ENCODE results near the gene PRRC2B. TPM values are rescaled to one million over a fixed set of nuclear protein-coding genes. Genes with fewer than 3 reads are reported as not detected.

The PRRC2B gene
- total and polyA plus RNA-seq, 2 of the 8 experiments (the other 6 are each of a cell fraction or from before 2014, with no cell fraction given), result 37.3 to 249 TPM

DNA sequence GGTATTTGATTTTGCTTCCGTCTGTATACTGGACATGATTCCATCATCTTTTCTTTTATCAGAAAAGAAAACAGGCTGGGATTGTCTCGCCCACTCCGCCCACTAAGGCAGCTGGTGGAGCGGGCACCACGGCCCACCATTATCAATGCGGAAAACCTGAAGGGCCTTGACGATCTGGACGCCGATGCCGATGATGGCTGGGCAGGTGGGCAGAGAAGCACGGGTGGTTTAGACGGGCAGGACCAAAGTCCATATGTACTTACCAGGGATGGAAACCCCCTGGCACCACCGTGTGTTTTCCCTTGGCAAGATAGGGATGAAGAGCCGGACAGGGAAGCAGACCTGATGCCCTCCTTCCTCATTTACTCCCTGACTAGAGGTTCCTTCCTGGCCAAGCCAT, 53.7 kb downstream of the PRRC2B start:
- H2BK12ac ChIP-seq (ENCODE audit: low read depth, low read length), result no peak overlapping the region
- no peak overlapping the region for H4K91ac ChIP-seq (replicated peaks; ENCODE audit: insufficient read length, low read length)
- 94% methylated on average over 14 of the region's 14 CpGs; no CpG with 5 or more reads in 1 of the 2 experiments for WGBS, 2 experiments (ENCODE audit: extremely low coverage in 1 of 2, insufficient coverage in 1 of 2, insufficient read length in 1 of 2, insufficient replicate concordance in 2 of 2, low coverage in 1 of 2, low lambda C conversion rate in 2 of 2, missing lambda C conversion rate in 1 of 2)
- H3K4me2 ChIP-seq (ENCODE audit: insufficient read depth in 1 of 2, low read depth in 2 of 2, low read length in 2 of 2), result no peak overlapping the region
- no peaks in the 10 kb centered on the region for H3K23me2 ChIP-seq (ENCODE audit: low read depth, low read length)
- POLR2A ChIA-PET (ENCODE audit: partially characterized antibody), result interaction anchor here (1.3 kb wide), 2 partner anchors 9 to 44 kb away, joined by 3 to 5 read pairs; no protein-coding TSS in a partner anchor
- no peak overlapping the region for H3K23ac ChIP-seq (ENCODE audit: insufficient read length)
- no peak overlapping the region for H2BK120ac ChIP-seq (replicated peaks; ENCODE audit: low read depth, low read length)
- H2BK15ac ChIP-seq (ENCODE audit: low read length), result no peak overlapping the region
- peaks cover 3% of the 10 kb centered on the region; the same call in 1 of the 2 replicates for H3K79me1 ChIP-seq (ENCODE audit: low read depth, low read length)
- H2BK20ac ChIP-seq (ENCODE audit: low read length), result no peak overlapping the region
- DNase-seq (ENCODE audit: low read depth in 1 of 2, low spot score in 2 of 2) (no peak), FAIRE-seq (no peak)
- H3K9me3 ChIP-seq (ENCODE audit: insufficient read depth in 2 of 2, low read depth in 1 of 2, low read length in 1 of 2), result no peaks in the 10 kb centered on the region
- no peak overlapping the region for H2AK5ac ChIP-seq (ENCODE audit: low read depth, low read length)
- H4K8ac ChIP-seq (ENCODE audit: extremely low read depth, insufficient read depth, low read length), result no peak overlapping the region
- H3K18ac ChIP-seq (ENCODE audit: extremely low read depth, low read length), result no peak overlapping the region
- H3K27ac ChIP-seq (ENCODE audit: low read depth, low read length), result no peak overlapping the region
- H3K27me3 ChIP-seq (replicated peaks in 1 of 4; ENCODE audit: control insufficient read depth in 3 of 4, extremely low read depth in 1 of 4, insufficient read depth in 3 of 4, low read length in 3 of 4), result no peaks in the 10 kb centered on the region
- no peak overlapping the region for H3K4me3 ChIP-seq (ENCODE audit: extremely low read depth in 1 of 4, insufficient read depth in 2 of 4, low read depth in 3 of 4, low read length in 4 of 4)
- no peak overlapping the region for H3K9ac ChIP-seq (replicated peaks in 1 of 4; ENCODE audit: extremely low read depth in 1 of 4, low read depth in 3 of 4, low read length in 3 of 4)
- H2AFZ ChIP-seq (ENCODE audit: low read length), result no peak overlapping the region
- no peak overlapping the region for H3K4ac ChIP-seq (replicated peaks; ENCODE audit: insufficient read length, low read depth, low read length)
- CTCF ChIA-PET (ENCODE audit: partially characterized antibody), result interaction anchor here (0.9 to 1.2 kb wide), 2 partner anchors 17 to 51 kb away, joined by 3 to 4 read pairs; no protein-coding TSS in a partner anchor
- H3K79me2 ChIP-seq (ENCODE audit: control insufficient read depth in 1 of 2, insufficient read depth in 2 of 2, low read length in 2 of 2), result peaks cover 0 to 62% of the 10 kb centered on the region in 2 experiments; a peak in 2 of 4 replicates
- H4K5ac ChIP-seq (ENCODE audit: insufficient read length, low read depth, low read length), result no peak overlapping the region
- no peak overlapping the region for H3K56ac ChIP-seq (replicated peaks; ENCODE audit: insufficient read length, low read depth, low read length)
- peaks cover 34 to 90% (median 59%) of the 10 kb centered on the region in 4 experiments for H3K36me3 ChIP-seq (ENCODE audit: control insufficient read depth in 2 of 4, insufficient read depth in 4 of 4, low read length in 3 of 4)
- peaks cover 8 to 10% of the 10 kb centered on the region in 2 experiments for H4K20me1 ChIP-seq (replicated peaks in 1 of 2; ENCODE audit: control insufficient read depth in 1 of 2, insufficient read depth in 2 of 2, low read length in 2 of 2)
- no peak overlapping the region for H3K14ac ChIP-seq (ENCODE audit: insufficient read length)
- no peak overlapping the region for H2BK5ac ChIP-seq (ENCODE audit: low read depth, low read length)
- H3K4me1 ChIP-seq (replicated peaks in 1 of 4; ENCODE audit: control insufficient read depth in 3 of 4, insufficient read depth in 4 of 4, low read length in 3 of 4), result no peaks in the 10 kb centered on the region
- TF ChIP-seq RBBP5 (IDR thresholded peaks at IDR 0.05; ENCODE audit: borderline replicate concordance, low read depth, low read length) (no peak), TCF12 (IDR thresholded peaks at IDR 0.05; ENCODE audit: low read depth, low read length) (no peak), SUZ12 (IDR thresholded peaks at IDR 0.05; ENCODE audit: low read length) (no peak), POLR2A (IDR thresholded peaks at IDR 0.05; ENCODE audit: control extremely low read depth in 1 of 2, low read depth in 2 of 2, low read length in 2 of 2) (no peak)

All from H1 (cell line).